Suprapubic skin (tissue), 4 donors: ENCODE results near the gene FMNL2.

Source experiments
- EP300 ChIP-seq: sonication (generic); formaldehyde crosslinking; IDR thresholded peaks from one replicate; pipeline ENCODE4 v1.6.1; 2017; ENCODE audit warnings: antibody characterized with exemption
- POLR2A ChIP-seq, 2 donors: fragments of 450-650 bp; IDR thresholded peaks; one replicate each; pipeline ENCODE4 v1.6.1; 2017; ENCODE audit warnings: antibody characterized with exemption in 2 of 2, mild to moderate bottlenecking in 2 of 2, moderate library complexity in 2 of 2
- POLR2AphosphoS5 ChIP-seq, 3 donors: sonication (generic); formaldehyde crosslinking; IDR thresholded peaks; one replicate each; pipeline ENCODE4 v1.6.1; 2017; ENCODE audit warnings: antibody characterized with exemption in 3 of 3

DNA sequence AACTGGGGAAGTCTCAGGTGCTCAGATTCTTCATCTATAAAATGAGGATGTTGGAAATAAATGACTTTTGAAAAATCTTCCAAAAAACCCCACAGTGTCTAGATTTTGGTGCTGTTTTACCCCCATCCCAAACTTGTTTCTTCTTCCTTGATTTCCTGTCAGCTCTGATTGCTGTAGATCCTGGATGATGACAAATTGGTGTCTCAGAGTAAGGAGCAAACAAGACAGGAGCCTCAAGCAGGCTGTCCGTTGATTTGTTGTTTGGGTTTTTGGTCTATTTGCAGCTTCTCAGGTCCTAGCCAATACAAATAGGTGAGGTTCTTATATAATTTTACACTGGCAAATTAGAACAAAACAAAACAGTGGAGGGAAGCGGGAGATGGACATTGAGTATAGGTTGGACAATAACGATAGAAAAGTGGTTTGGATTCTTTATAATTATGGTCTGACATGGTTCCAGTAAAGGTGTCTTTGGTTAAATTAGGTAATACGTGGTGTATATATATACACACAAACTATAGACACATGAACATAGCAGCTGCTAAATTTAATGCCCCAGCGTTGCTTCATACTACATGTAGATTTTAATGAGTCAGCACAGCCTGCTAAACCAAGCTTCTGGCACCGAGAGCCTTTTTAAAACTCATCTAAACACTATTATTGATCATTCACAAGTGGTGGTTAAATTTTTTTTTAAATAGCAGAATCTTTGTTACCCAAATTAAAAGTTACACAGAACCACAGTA lies 142.5 kb downstream of the FMNL2 start:
- TF ChIP-seq POLR2AphosphoS5 (IDR thresholded peaks at IDR 0.05): no peak
- TF ChIP-seq EP300: no peak
- no peak for TF ChIP-seq POLR2A (IDR thresholded peaks at IDR 0.05)
